H9 (cell line): Measurements from ENCODE around the gene CTLA4. TPM values are rescaled to one million over a fixed set of nuclear protein-coding genes. Genes with fewer than 3 reads are reported as not detected.

ENCODE experiments used
- DNase-seq: peaks from one replicate; pipeline ENCODE4 v3.0.0-alpha.2; 2017
- H2AFZ ChIP-seq: one replicate; pipeline ENCODE4 v1.6.1; 2013; ENCODE audit warnings: mild to moderate bottlenecking, low read length, control low read depth, moderate library complexity
- H2AK5ac ChIP-seq: 2 replicates; pipeline ENCODE4 v1.6.1; 2013; ENCODE audit warnings: low read length, control low read depth, mixed read lengths; ENCODE audit not compliant: insufficient read length
- H2BK120ac ChIP-seq: one replicate; pipeline ENCODE4 v1.6.1; 2013; ENCODE audit warnings: low read depth, mild to moderate bottlenecking, low read length, control low read depth, inconsistent platforms; ENCODE audit not compliant: poor library complexity, severe bottlenecking
- H2BK12ac ChIP-seq: 2 replicates; pipeline ENCODE4 v1.6.1; 2013; ENCODE audit warnings: low read length, control low read depth, mixed read lengths, low read depth; ENCODE audit not compliant: insufficient read length
- H2BK15ac ChIP-seq: 2 replicates; pipeline ENCODE4 v1.6.1; 2013; ENCODE audit warnings: low read depth, low read length, control low read depth
- H2BK20ac ChIP-seq: one replicate; pipeline ENCODE4 v1.6.1; 2013; ENCODE audit warnings: low read depth, mild to moderate bottlenecking, low read length, control low read depth, inconsistent platforms; ENCODE audit not compliant: poor library complexity, severe bottlenecking
- H2BK5ac ChIP-seq: 2 replicates; pipeline ENCODE4 v1.6.1; 2013; ENCODE audit warnings: low read length, control low read depth, mixed read lengths; ENCODE audit not compliant: insufficient read length
- H3K14ac ChIP-seq: 2 replicates; pipeline ENCODE4 v1.6.1; 2013; ENCODE audit warnings: low read length, control low read depth; ENCODE audit not compliant: insufficient read depth
- H3K18ac ChIP-seq: 2 replicates; pipeline ENCODE4 v1.6.1; 2013; ENCODE audit warnings: low read depth, mild to moderate bottlenecking, mixed read lengths, low read length, control low read depth; ENCODE audit not compliant: insufficient read length
- H3K23ac ChIP-seq: 2 replicates; pipeline ENCODE4 v1.6.1; 2013; ENCODE audit warnings: low read length, control low read depth, mixed read lengths, low read depth; ENCODE audit not compliant: insufficient read length
- H3K23me2 ChIP-seq: 2 replicates; pipeline ENCODE4 v1.6.1; 2013; ENCODE audit warnings: low read depth, mild to moderate bottlenecking, mixed read lengths, low read length, control low read depth; ENCODE audit not compliant: insufficient read length, poor library complexity, severe bottlenecking
- H3K27ac ChIP-seq: 2 replicates; pipeline ENCODE4 v1.5.1; 2013; ENCODE audit warnings: low read length, control low read depth, mixed read lengths, low read depth; ENCODE audit not compliant: insufficient read length
- H3K27me3 ChIP-seq: 2 replicates; pipeline ENCODE4 v1.6.1; 2013; ENCODE audit warnings: low read length, control low read depth, inconsistent platforms; ENCODE audit not compliant: insufficient read depth
- H3K4ac ChIP-seq: 2 replicates; pipeline ENCODE4 v1.6.1; 2013; ENCODE audit warnings: low read depth, mild to moderate bottlenecking, control low read depth, inconsistent platforms, low read length, moderate library complexity
- H3K4me1 ChIP-seq: 2 replicates; pipeline ENCODE4 v1.6.1; 2013; ENCODE audit warnings: low read length, control low read depth, inconsistent platforms; ENCODE audit not compliant: insufficient read depth
- H3K4me2 ChIP-seq: 2 replicates; pipeline ENCODE4 v1.6.1; 2013; ENCODE audit warnings: low read length, control low read depth, mixed read lengths; ENCODE audit not compliant: insufficient read length, insufficient read depth
- H3K56ac ChIP-seq: 2 replicates; pipeline ENCODE4 v1.6.1; 2013; ENCODE audit warnings: low read depth, mild to moderate bottlenecking, mixed read lengths, low read length, control low read depth; ENCODE audit not compliant: insufficient read length
- H3K79me1 ChIP-seq: 2 replicates; pipeline ENCODE4 v1.6.1; 2013; ENCODE audit warnings: low read depth, mild to moderate bottlenecking, moderate library complexity, low read length, control low read depth, inconsistent platforms; ENCODE audit not compliant: insufficient read depth, poor library complexity, severe bottlenecking
- H3K79me2 ChIP-seq: 2 replicates; pipeline ENCODE4 v1.6.1; 2013; ENCODE audit warnings: low read length, control low read depth, inconsistent platforms; ENCODE audit not compliant: insufficient read depth
- H3K9ac ChIP-seq: 2 replicates; pipeline ENCODE4 v1.6.1; 2013; ENCODE audit warnings: low read length, control low read depth, mixed read lengths; ENCODE audit not compliant: insufficient read length; ENCODE audit errors: extremely low read depth
- H3K9me3 ChIP-seq: one replicate; pipeline ENCODE4 v1.6.1; 2013; ENCODE audit warnings: low read depth, low read length, inconsistent platforms; ENCODE audit not compliant: control insufficient read depth
- H3T11ph ChIP-seq: one replicate; pipeline ENCODE4 v1.6.1; 2013; ENCODE audit warnings: mild to moderate bottlenecking, low read length, control low read depth, inconsistent platforms
- H4K20me1 ChIP-seq: one replicate; pipeline ENCODE4 v1.6.1; 2013; ENCODE audit not compliant: control insufficient read depth, insufficient read length, insufficient read depth
- H4K5ac ChIP-seq: 2 replicates; pipeline ENCODE4 v1.6.1; 2013; ENCODE audit warnings: low read depth, mild to moderate bottlenecking, mixed read lengths, low read length, control low read depth; ENCODE audit not compliant: insufficient read length
- H4K8ac ChIP-seq: replicated peaks from 2 replicates; pipeline ENCODE4 v1.6.1; 2013; ENCODE audit warnings: low read length, control low read depth, mixed read lengths, low read depth; ENCODE audit not compliant: insufficient read length
- H4K91ac ChIP-seq: 2 replicates; pipeline ENCODE4 v1.6.1; 2013; ENCODE audit warnings: low read depth, mild to moderate bottlenecking, moderate library complexity, mixed read lengths, low read length, control low read depth; ENCODE audit not compliant: insufficient read length
- H3K27ac Mint-ChIP-seq, 3 experiments: 2 replicates in 2 of 3; 3 replicates in 1 of 3; pipeline ENCODE4 v1.8.0; 2020 to 2021; ENCODE audit warnings: mixed read lengths in 3 of 3, mild to moderate bottlenecking in 1 of 3, moderate library complexity in 1 of 3
- H3K27me3 Mint-ChIP-seq: 2 replicates; pipeline ENCODE4 v1.8.0; 2021; ENCODE audit warnings: low read depth, mild to moderate bottlenecking, moderate library complexity, mixed read lengths
- H3K36me3 Mint-ChIP-seq, 3 experiments: 2 replicates in 2 of 3; 3 replicates in 1 of 3; pipeline ENCODE4 v1.8.0; 2020 to 2021; ENCODE audit warnings: low read depth in 3 of 3, mixed read lengths in 3 of 3; ENCODE audit not compliant: insufficient read depth in 1 of 3
- H3K4me1 Mint-ChIP-seq, 2 experiments: 2 replicates each; pipeline ENCODE4 v1.8.0; 2020; ENCODE audit warnings: mixed read lengths in 2 of 2
- H3K4me3 Mint-ChIP-seq, 2 experiments: 2 replicates in 1 of 2; 3 replicates in 1 of 2; pipeline ENCODE4 v1.8.0; 2020 to 2021; ENCODE audit warnings: mild to moderate bottlenecking in 2 of 2, mixed read lengths in 2 of 2, moderate library complexity in 1 of 2
- H3K9me3 Mint-ChIP-seq, 2 experiments: 2 replicates in 1 of 2; 3 replicates in 1 of 2; pipeline ENCODE4 v1.8.0; 2020; ENCODE audit warnings: mild to moderate bottlenecking in 2 of 2, mixed read lengths in 2 of 2, moderate library complexity in 1 of 2
- WGBS: extraction: QIAGEN DNeasy Blood & Tissue Kit; methylation state at CpG from one replicate; pipeline ENCODE4 v1.1.7; 2013; ENCODE audit warnings: missing lambda C conversion rate, low lambda C conversion rate, mixed read lengths; ENCODE audit not compliant: insufficient read length; ENCODE audit errors: extremely low coverage; 5-methylcytosine and 5-hydroxymethylcytosine counted together
- total RNA-seq: library from RNA; stranded (reverse); gene quantifications from 2 replicates; pipeline ENCODE4 v1.2.1, GENCODE V29; 2021
- TF ChIP-seq, protein P1 (sequence below): fragments of 200-600 bp; sonication (generic); conservative IDR thresholded peaks from 3 replicates; pipeline ENCODE4 v1.8.0; 2021; ENCODE audit warnings: antibody characterized with exemption, mild to moderate bottlenecking

The CTLA4 gene
- total RNA-seq, 1 experiment from 2014 or later: not detected

DNA sequence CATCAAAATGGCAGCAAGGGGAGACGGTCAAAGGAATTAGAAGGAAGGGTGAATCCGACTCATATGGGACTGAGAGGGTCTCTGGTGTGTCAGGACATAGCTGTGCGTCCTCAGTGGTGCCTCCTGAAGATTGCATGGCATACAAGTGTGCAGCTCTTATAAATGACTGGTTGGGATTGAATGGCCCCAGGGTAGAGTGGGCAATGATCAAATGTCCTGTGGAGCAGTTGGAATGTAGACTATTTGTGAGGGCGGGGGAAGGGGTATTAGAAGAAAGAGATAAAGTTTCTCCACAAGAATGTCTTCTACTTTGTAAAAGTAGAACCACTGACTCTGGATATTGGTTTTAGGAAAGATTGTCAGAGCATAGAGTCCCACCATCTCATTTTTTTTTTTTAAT, 24.6 kb downstream of the CTLA4 start:
- no peak overlapping the region for H3K9ac ChIP-seq
- no peaks in the 10 kb centered on the region for H4K20me1 ChIP-seq
- H2BK5ac ChIP-seq: no peak overlapping the region
- Mint-ChIP-seq H3K4me3 (no peak overlapping the region), H3K36me3 (no peaks in the 10 kb centered on the region), H3K27me3 (no peaks in the 10 kb centered on the region), H3K9me3 (peaks cover 0 to 2% of the 10 kb centered on the region in 2 experiments; a peak in 1 of 5 replicates), H3K4me1 (peaks cover 3 to 5% of the 10 kb centered on the region in 2 experiments), H3K27ac (no peak overlapping the region)
- no peak overlapping the region for H2BK12ac ChIP-seq
- H3K27me3 ChIP-seq: no peaks in the 10 kb centered on the region
- H3K4ac ChIP-seq: no peak overlapping the region
- no peaks in the 10 kb centered on the region for H3K79me2 ChIP-seq
- H3K14ac ChIP-seq: no peak overlapping the region
- H3K56ac ChIP-seq: no peak overlapping the region
- H3K79me1 ChIP-seq: no peaks in the 10 kb centered on the region
- no peak overlapping the region for H3K27ac ChIP-seq
- no peak overlapping the region for H2BK15ac ChIP-seq
- H3K4me1 ChIP-seq: no peaks in the 10 kb centered on the region
- no peak overlapping the region for H4K91ac ChIP-seq
- H3K4me2 ChIP-seq: no peak overlapping the region
- no peak overlapping the region for H2AFZ ChIP-seq
- H3K23me2 ChIP-seq: no peaks in the 10 kb centered on the region
- H3K23ac ChIP-seq: no peak overlapping the region
- TF ChIP-seq, protein P1, sequence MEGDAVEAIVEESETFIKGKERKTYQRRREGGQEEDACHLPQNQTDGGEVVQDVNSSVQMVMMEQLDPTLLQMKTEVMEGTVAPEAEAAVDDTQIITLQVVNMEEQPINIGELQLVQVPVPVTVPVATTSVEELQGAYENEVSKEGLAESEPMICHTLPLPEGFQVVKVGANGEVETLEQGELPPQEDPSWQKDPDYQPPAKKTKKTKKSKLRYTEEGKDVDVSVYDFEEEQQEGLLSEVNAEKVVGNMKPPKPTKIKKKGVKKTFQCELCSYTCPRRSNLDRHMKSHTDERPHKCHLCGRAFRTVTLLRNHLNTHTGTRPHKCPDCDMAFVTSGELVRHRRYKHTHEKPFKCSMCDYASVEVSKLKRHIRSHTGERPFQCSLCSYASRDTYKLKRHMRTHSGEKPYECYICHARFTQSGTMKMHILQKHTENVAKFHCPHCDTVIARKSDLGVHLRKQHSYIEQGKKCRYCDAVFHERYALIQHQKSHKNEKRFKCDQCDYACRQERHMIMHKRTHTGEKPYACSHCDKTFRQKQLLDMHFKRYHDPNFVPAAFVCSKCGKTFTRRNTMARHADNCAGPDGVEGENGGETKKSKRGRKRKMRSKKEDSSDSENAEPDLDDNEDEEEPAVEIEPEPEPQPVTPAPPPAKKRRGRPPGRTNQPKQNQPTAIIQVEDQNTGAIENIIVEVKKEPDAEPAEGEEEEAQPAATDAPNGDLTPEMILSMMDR: no peak
- no peak overlapping the region for H3T11ph ChIP-seq
- H3K9me3 ChIP-seq: no peaks in the 10 kb centered on the region
- no peak overlapping the region for H3K18ac ChIP-seq
- no peak overlapping the region for H4K8ac ChIP-seq
- H2AK5ac ChIP-seq: no peak overlapping the region
- no peak overlapping the region for H4K5ac ChIP-seq
- H2BK20ac ChIP-seq: no peak overlapping the region
- H2BK120ac ChIP-seq: no peak overlapping the region
- DNase-seq: no peak
- no CpG with 5 or more reads among the region's 4 CpGs for WGBS
